HCEC 1CT (cell line): ENCODE data around the gene SLC4A3.

Source experiments
- DNase-seq: peaks from one replicate; pipeline ENCODE4 v3.0.0-alpha.2; 2017

SLC4A3 gene

GRCh38 chr2:219632760-219633105 lies 5.3 kb downstream of the SLC4A3 start:
- no peak for DNase-seq

DNA sequence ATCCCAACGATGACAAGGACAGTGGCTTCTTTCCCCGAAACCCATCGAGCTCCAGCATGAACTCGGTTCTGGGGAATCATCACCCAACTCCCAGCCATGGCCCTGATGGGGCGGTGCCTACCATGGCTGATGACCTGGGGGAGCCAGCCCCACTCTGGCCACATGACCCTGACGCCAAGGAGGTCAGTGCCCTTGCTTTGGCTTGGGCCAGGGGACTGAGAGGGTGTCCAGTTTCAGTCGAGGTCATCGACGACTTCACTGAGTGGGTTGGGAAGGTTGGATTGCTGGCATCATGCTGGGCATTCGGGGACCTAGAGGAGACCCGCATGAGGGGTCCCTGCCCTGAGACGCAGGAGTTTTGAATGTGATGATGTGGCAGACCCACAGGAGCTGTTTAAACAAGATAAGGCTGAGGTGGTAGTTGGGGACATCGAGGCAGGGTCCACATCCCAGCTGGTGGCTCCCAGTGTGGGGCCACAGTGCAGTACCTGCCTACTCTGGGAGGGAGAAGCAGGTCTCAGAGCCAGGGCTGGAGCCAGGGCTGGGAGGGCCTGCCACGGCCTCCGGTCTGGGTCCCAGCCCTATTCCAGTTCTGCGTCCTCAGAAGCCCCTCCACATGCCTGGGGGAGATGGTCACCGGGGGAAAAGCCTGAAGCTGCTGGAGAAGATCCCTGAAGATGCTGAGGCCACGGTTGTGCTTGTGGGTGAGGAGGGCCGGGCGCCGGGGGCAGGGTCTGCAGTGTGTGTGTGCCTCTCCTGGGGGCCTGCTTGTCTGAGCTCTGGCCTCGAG lies 6.0 kb downstream of the SLC4A3 start:
- DNase-seq, result no peak

DNA sequence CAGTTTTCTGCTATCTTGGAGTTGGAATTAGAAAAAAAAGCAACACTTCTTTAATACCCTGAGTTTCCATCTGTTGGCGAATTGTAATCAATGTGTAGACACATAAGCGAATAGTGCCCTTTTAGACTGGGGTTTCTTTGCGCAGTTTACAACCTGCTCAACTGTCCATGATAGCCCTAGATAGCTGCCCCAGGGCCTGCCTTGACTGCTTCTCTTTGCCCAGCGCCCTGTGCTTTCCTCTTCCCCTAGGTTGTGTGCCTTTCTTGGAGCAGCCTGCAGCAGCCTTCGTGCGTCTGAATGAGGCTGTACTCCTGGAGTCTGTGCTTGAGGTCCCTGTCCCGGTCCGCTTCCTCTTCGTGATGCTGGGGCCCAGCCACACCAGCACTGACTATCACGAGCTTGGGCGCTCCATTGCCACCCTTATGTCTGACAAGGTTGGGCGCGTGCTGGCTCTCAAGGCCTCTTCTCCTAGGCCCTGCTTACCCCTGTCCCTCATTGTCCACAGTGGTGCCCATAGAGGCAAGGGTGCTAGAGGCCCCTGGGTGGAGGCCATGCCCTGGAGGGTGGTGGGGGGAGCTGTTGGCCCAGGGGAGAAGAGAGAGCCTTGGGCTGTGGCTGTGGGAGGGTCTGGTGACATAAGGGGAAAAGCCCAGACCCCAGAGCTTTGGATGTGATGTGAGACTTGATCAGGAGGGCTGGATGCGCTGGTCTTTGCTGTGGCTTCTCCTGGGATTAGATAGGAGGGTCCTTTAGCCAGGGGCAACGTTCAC lies 6.9 kb downstream of the SLC4A3 start:
- DNase-seq, result no peak

GRCh38 chr2:219634951-219635751 lies 7.7 kb downstream of the SLC4A3 start:
- DNase-seq, result no peak

GRCh38 chr2:219636144-219636915 lies 8.9 kb downstream of the SLC4A3 start:
- no peak for DNase-seq

GRCh38 chr2:219636941-219637841 lies 9.8 kb downstream of the SLC4A3 start:
- no peak for DNase-seq

DNA sequence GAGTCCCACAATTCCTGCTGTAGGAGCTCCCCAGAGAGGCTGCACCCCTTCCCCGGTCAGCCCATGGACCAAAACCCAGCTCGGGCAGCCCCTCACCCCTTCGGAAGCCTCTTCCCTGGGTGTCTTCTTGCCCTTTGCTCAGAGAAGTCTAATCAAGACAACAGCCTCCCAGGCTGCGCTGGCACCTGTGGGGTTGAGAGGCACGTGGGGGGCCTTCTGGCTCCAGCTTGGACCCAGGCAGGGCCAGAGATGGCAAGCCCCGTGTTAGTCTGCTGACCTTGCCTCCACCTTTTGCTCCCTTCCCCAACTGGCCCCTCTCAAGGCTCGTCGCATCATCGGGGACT lies 10.4 kb downstream of the SLC4A3 start:
- DNase-seq, result no peak

DNA sequence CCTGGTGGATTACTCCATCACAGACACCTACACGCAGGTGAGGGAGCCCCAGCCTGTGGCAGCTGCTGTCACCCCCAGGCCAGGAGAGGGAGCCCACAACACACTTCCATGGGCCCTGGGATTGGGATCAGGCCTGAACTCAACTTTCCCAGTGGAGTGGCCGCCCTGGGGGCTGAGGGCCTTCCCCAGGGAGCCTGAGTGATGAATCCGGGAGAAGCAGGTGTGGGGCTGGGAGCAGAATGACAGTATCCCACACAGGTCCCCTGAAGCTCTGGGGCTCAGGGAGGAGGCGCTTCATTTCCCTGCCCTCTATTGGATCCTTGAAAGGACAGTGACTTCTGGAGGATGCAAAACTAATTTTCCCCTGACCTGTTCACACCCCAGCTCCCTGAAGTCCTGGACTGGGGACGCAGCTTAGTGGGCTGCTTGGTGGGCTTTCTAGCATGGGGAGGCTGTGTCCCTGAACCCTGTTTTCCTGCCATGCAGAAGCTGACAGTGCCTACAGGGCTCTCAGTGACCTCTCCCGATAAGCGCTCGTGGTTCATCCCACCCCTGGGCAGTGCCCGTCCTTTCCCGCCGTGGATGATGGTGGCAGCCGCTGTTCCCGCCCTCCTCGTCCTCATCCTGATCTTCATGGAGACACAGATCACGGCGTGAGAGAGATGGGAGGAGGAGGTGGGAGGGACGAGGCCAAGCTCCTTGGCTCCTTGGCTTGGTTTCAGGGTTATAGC lies 11.0 kb downstream of the SLC4A3 start:
- no peak for DNase-seq

DNA sequence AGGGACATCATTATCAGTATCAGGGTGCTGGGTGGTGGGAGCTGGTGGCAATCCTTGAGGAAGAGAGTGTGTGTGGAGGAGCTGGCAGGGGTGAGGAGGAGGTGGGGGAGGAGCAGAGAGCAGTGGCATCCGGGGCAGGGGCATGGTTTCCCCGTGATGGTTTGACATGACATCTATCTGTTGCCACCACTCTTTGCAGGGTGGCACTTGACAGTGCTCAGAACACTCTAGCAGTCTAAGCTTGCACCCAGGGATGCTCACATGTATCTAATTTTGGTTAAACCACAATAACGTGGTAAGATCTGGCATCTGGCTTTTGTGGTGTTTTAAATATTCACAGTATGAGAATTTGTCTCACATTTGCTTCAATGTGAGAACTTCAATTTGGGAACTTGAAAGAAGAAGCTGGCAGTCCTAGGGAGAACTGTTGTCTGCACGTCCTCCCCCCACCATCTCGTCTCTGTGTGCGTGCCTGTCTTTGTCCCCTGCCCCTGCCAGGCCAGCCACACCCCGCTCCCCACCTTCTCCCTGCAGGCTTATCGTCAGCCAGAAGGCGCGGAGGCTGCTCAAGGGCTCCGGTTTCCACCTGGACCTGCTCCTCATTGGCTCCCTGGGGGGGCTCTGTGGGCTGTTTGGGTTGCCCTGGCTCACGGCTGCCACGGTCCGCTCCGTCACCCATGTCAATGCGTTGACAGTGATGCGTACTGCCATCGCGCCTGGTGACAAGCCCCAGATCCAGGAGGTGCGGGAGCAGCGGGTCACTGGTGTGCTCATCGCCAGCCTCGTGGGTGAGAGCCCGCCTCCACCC lies 11.7 kb downstream of the SLC4A3 start:
- no peak for DNase-seq

DNA sequence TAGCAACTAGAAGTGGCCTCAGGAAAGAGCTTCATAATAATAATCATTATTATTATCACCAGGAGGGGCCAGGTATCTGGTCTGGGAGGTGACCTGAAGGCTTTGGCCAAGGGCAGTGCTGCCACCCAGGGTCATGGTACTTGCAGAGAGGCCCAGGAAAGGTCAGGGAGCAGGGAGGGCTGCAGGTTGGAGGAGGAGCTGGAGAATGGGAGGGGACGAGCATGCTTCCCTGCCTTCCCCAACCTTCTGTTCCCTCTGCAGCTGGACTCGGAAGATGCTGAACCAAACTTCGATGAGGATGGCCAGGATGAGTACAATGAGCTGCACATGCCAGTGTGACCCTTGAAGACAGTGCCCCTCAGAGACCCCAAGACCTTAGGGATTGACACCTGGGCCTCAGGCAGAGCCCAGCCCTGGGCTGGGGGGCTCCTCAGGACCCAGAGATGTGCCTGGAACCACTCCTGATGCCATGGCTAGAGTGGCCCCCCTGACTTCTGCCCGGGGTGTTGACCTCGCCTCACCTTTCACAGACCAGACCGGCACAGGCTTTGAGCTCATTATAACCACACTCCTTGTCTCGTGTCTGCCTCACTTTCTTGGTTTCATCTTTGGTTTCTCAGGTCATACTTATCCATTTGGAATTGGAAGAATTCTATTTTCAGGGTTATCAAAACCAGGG lies 14.1 kb downstream of the SLC4A3 start:
- no peak for DNase-seq

DNA sequence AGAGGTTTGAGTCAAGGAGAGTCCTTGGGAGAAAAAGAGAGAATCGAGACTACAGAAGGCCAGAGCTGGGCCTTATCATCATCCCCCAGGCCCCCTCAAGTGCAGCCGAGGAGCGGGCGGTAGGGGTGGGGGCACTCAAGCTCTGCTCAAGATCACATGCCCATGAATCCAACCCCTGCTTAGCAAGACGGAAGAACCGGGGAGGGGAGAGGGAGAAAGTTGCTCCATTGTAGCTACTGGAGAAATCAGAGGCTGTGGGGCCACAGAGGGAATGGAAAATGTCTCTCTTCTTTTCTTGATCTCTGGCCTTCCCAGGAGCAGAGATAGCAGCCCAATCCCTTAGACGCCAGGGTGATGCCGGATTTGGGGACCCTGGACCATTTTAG lies 14.6 kb downstream of the SLC4A3 start:
- no peak for DNase-seq

DNA sequence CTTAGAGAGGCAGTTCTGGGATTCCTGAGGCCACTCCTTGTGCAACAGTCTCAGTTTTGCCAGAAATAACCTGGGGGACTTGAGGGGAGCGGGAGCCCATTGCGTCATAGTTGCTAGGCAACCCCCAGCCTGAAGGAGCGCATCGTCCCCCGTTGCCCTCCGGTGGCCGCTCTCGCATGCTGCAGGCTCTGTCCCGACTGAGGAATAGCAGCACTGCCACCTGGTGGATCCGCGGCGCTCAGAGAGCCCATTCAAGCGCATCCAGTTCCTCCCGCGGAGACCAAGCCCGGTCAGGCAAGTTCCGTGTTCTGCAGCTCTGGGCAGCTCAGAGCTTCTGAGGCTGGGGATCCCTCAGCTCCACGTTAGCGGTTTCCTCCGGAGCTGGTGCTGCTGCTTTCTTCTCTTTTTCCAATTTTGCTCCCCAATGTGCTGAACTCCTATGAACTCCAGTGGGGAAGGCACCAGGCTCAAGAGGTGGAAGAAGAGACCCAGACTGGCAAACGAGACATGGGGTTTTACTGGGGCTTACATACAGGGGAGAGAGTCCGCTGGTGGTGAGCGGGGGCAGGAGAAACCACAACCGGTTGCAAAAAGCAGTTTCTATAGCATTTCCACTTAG lies 15.1 kb downstream of the SLC4A3 start:
- peak; percentile 96 for DNase-seq

DNA sequence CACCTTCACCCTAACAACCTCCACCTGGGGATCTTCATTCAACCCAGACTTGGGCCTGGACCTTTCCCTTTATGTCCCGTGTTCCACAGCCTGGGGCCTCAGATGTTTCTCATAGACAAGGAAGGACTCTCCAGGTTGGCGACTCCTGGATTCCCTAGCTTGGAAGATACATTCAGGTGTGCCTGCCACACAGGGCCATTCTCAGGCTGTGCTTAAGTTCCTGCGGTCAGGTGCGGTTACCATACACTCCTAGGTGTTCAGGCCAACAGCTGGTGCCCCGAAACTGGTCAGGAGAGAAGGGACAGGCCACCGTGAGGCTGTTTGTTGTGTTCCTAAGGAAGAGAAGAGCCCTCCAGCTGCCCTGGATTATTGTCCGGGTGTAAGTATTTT lies 15.6 kb downstream of the SLC4A3 start:
- DNase-seq, result no peak

- DNase-seq, result no peak
These were observed 16.5 kb downstream of the SLC4A3 start for GRCh38 chr2:219643788-219644398.

- no peak for DNase-seq
These were observed 17.5 kb downstream of the SLC4A3 start for GRCh38 chr2:219644801-219645480.

- DNase-seq, result peak; percentile 68
These were observed 18.4 kb downstream of the SLC4A3 start for GRCh38 chr2:219645631-219646527.

- DNase-seq, result no peak
These were observed 20.7 kb downstream of the SLC4A3 start for GRCh38 chr2:219648176-219648575.
